Measurements from ENCODE around the gene GSC2.

GSC2 gene

GRCh38 chr22:19172213-19173046 is 22.3 kb upstream of the GSC2 start:
- Histone ChIP-seq H4K20me1 (ENCODE audit: insufficient read depth, low read length, poor library complexity, severe bottlenecking) (peaks cover 25% of the 10 kb centered on the region), H3K36me3 (ENCODE audit: insufficient read depth, low read length) (no peaks in the 10 kb centered on the region), H3K79me2 (ENCODE audit: insufficient read depth, low read length) (peaks cover 46% of the 10 kb centered on the region), H3K4me3 (ENCODE audit: low read length, poor library complexity, severe bottlenecking) (peak overlapping the region; percentile 98), H3K4me2 (ENCODE audit: low read depth, low read length, poor library complexity, severe bottlenecking) (peak overlapping the region; percentile 94), H3K4me1 (ENCODE audit: insufficient read depth, low read length, poor library complexity, severe bottlenecking) (peaks cover 38% of the 10 kb centered on the region), H3K27me3 (ENCODE audit: insufficient read depth, low read length, poor library complexity, severe bottlenecking) (no peaks in the 10 kb centered on the region), H3K9me2 (replicated peaks; ENCODE audit: low read depth, low read length) (no peaks in the 10 kb centered on the region), H2AFZ (ENCODE audit: low read length) (peak overlapping the region; percentile 92; the same call in 1 of the 2 replicates), H3K9ac (ENCODE audit: low read depth, low read length, poor library complexity, severe bottlenecking) (peak overlapping the region; percentile 98), H3K9me3 (ENCODE audit: insufficient read depth, low read depth, low read length) (no peaks in the 10 kb centered on the region), H3F3A (ENCODE audit: low read depth) (no peaks in the 10 kb centered on the region)
- no peak for TF ChIP-seq EZH2phosphoT487 (IDR thresholded peaks at IDR 0.05; ENCODE audit: borderline replicate concordance)
- TF ChIP-seq CTCF (conservative IDR thresholded peaks at IDR 0.05; ENCODE audit: low read length), result no peak

- Histone ChIP-seq H3K27me3 (ENCODE audit: insufficient read depth, low read length, poor library complexity, severe bottlenecking) (no peaks in the 10 kb centered on the region), H3K4me3 (ENCODE audit: low read length, poor library complexity, severe bottlenecking) (no peak overlapping the region)
- TF ChIP-seq CTCF (conservative IDR thresholded peaks at IDR 0.05; ENCODE audit: low read length) (no peak), EZH2phosphoT487 (IDR thresholded peaks at IDR 0.05; ENCODE audit: borderline replicate concordance) (no peak)
These were observed 19.8 kb upstream of the GSC2 start for GRCh38 chr22:19169947-19170318.

GRCh38 chr22:19169002-19169946 is 19.2 kb upstream of the GSC2 start:
- peaks cover 22% of the 10 kb centered on the region for H3K4me1 ChIP-seq (ENCODE audit: insufficient read depth, low read length, poor library complexity, severe bottlenecking)
- H3K9me2 ChIP-seq (replicated peaks; ENCODE audit: low read depth, low read length), result no peaks in the 10 kb centered on the region
- TF ChIP-seq CTCF (conservative IDR thresholded peaks at IDR 0.05; ENCODE audit: low read length) (no peak), EZH2phosphoT487 (IDR thresholded peaks at IDR 0.05; ENCODE audit: borderline replicate concordance) (no peak)
- H2AFZ ChIP-seq (ENCODE audit: low read length), result no peak overlapping the region
- H3K4me2 ChIP-seq (ENCODE audit: low read depth, low read length, poor library complexity, severe bottlenecking), result no peak overlapping the region
- H3K9ac ChIP-seq (ENCODE audit: low read depth, low read length, poor library complexity, severe bottlenecking), result no peak overlapping the region
- H3K9me3 ChIP-seq (ENCODE audit: insufficient read depth, low read depth, low read length), result no peaks in the 10 kb centered on the region
- H3K79me2 ChIP-seq (ENCODE audit: insufficient read depth, low read length), result peaks cover 28% of the 10 kb centered on the region
- H3K27me3 ChIP-seq (ENCODE audit: insufficient read depth, low read length, poor library complexity, severe bottlenecking), result no peaks in the 10 kb centered on the region
- H4K20me1 ChIP-seq (ENCODE audit: insufficient read depth, low read length, poor library complexity, severe bottlenecking), result peaks cover 14% of the 10 kb centered on the region
- H3K4me3 ChIP-seq (ENCODE audit: low read length, poor library complexity, severe bottlenecking), result no peak overlapping the region
- no peaks in the 10 kb centered on the region for H3F3A ChIP-seq (ENCODE audit: low read depth)
- H3K36me3 ChIP-seq (ENCODE audit: insufficient read depth, low read length), result no peaks in the 10 kb centered on the region

More at GRCh38 chr22:19169947-19170318, 19.8 kb upstream of the GSC2 start:
- H3K36me3 ChIP-seq (ENCODE audit: insufficient read depth, low read length), result no peaks in the 10 kb centered on the region
- H3F3A ChIP-seq (ENCODE audit: low read depth), result no peaks in the 10 kb centered on the region
- no peak overlapping the region for H3K4me2 ChIP-seq (ENCODE audit: low read depth, low read length, poor library complexity, severe bottlenecking)
- H3K9me2 ChIP-seq (replicated peaks; ENCODE audit: low read depth, low read length), result no peaks in the 10 kb centered on the region
- peaks cover 34% of the 10 kb centered on the region for H3K79me2 ChIP-seq (ENCODE audit: insufficient read depth, low read length)
- H3K9me3 ChIP-seq (ENCODE audit: insufficient read depth, low read depth, low read length), result no peaks in the 10 kb centered on the region
- no peak overlapping the region for H3K9ac ChIP-seq (ENCODE audit: low read depth, low read length, poor library complexity, severe bottlenecking)
- H4K20me1 ChIP-seq (ENCODE audit: insufficient read depth, low read length, poor library complexity, severe bottlenecking), result peaks cover 14% of the 10 kb centered on the region
- no peak overlapping the region for H2AFZ ChIP-seq (ENCODE audit: low read length)
- peaks cover 22% of the 10 kb centered on the region for H3K4me1 ChIP-seq (ENCODE audit: insufficient read depth, low read length, poor library complexity, severe bottlenecking)
